Erythroblast (primary cell): Measurements from ENCODE around the gene FABP1.

Source experiments
- GATA1 ChIP-seq: IDR thresholded peaks from 2 replicates; pipeline ENCODE4 v1.6.1; 2011; ENCODE audit warnings: low read depth, mild to moderate bottlenecking, control low read depth, low read length, moderate library complexity
- POLR2A ChIP-seq: IDR thresholded peaks from 2 replicates; pipeline ENCODE4 v1.6.1; 2011; ENCODE audit warnings: mild to moderate bottlenecking, low read length

- TF ChIP-seq POLR2A (no peak), GATA1 (no peak)
These were observed 31.6 kb upstream of the FABP1 start for GRCh38 chr2:88159481-88159880.
